Gastrocnemius medialis (tissue), 4 donors: ENCODE data around the gene SLCO1A2.

ENCODE experiments used
- POLR2A ChIP-seq, 2 donors: fragments of 450-650 bp; IDR thresholded peaks; one replicate each; pipeline ENCODE4 v1.6.1; 2017; ENCODE audit warnings: antibody characterized with exemption in 2 of 2, mild to moderate bottlenecking in 2 of 2, moderate library complexity in 2 of 2
- TF ChIP-seq, protein P1 (sequence below), 5 experiments: fragments of 450-650 bp in 3 of 5; fragments of 200-600 bp in 2 of 5; sonication (generic) in 2 of 5; IDR thresholded peaks in 4 of 5; conservative IDR thresholded peaks in 1 of 5; 1 replicate in 4 of 5; 2 replicates in 1 of 5; pipeline ENCODE4 v1.5.1; 2016 to 2019; ENCODE audit warnings: antibody characterized with exemption in 5 of 5, mild to moderate bottlenecking in 3 of 5, moderate library complexity in 3 of 5

GRCh38 chr12:21323736-21324135 lies 11.0 kb downstream of the SLCO1A2 start:
- TF ChIP-seq, protein P1, sequence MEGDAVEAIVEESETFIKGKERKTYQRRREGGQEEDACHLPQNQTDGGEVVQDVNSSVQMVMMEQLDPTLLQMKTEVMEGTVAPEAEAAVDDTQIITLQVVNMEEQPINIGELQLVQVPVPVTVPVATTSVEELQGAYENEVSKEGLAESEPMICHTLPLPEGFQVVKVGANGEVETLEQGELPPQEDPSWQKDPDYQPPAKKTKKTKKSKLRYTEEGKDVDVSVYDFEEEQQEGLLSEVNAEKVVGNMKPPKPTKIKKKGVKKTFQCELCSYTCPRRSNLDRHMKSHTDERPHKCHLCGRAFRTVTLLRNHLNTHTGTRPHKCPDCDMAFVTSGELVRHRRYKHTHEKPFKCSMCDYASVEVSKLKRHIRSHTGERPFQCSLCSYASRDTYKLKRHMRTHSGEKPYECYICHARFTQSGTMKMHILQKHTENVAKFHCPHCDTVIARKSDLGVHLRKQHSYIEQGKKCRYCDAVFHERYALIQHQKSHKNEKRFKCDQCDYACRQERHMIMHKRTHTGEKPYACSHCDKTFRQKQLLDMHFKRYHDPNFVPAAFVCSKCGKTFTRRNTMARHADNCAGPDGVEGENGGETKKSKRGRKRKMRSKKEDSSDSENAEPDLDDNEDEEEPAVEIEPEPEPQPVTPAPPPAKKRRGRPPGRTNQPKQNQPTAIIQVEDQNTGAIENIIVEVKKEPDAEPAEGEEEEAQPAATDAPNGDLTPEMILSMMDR (IDR thresholded peaks at IDR 0.05 in 4 of 5, conservative IDR thresholded peaks at IDR 0.05 in 1 of 5) = no peak
- TF ChIP-seq POLR2A (IDR thresholded peaks at IDR 0.05) = no peak
